Small intestine (tissue), 7 donors: ENCODE measurements around the gene INAFM2. TPM values are rescaled to one million over a fixed set of nuclear protein-coding genes. Genes with fewer than 3 reads are reported as not detected.

ENCODE experiments used
- DNase-seq, 2 donors: peaks; one replicate each; pipeline versions ENCODE4 v3.0.0 to v3.0.0-alpha.2; 2013
- FAIRE-seq: peaks from 2 replicates; lab custom pipeline; 2012; peaks lifted over from hg19 to GRCh38; lab: Jason Lieb, UNC
- H3K27ac ChIP-seq, 3 donors: one replicate each; pipeline ENCODE4 v1.5.1; 2013; ENCODE audit warnings: low read length in 2 of 3, mild to moderate bottlenecking in 2 of 3, control low read depth in 1 of 3, inconsistent platforms in 1 of 3, low read depth in 1 of 3, moderate library complexity in 1 of 3
- H3K27me3 ChIP-seq, 3 donors: one replicate each; pipeline ENCODE4 v1.6.1; 2013; ENCODE audit warnings: low read length in 3 of 3, inconsistent platforms in 1 of 3; ENCODE audit not compliant: control insufficient read depth in 3 of 3, insufficient read depth in 3 of 3
- H3K36me3 ChIP-seq, 3 donors: one replicate each; pipeline ENCODE4 v1.6.1; 2013; ENCODE audit warnings: low read length in 3 of 3, inconsistent platforms in 1 of 3, low read depth in 1 of 3, mild to moderate bottlenecking in 1 of 3, moderate library complexity in 1 of 3; ENCODE audit not compliant: control insufficient read depth in 3 of 3, insufficient read depth in 2 of 3
- H3K4me1 ChIP-seq, 3 donors: one replicate each; pipeline ENCODE4 v1.6.1; 2013; ENCODE audit warnings: low read length in 2 of 3, inconsistent platforms in 1 of 3, low read depth in 1 of 3, mild to moderate bottlenecking in 1 of 3, moderate library complexity in 1 of 3; ENCODE audit not compliant: control insufficient read depth in 3 of 3, insufficient read depth in 2 of 3
- H3K4me3 ChIP-seq, 3 donors: one replicate each; pipeline ENCODE4 v1.5.1; 2013; ENCODE audit warnings: low read length in 3 of 3, control low read depth in 1 of 3, inconsistent platforms in 1 of 3, low read depth in 1 of 3, mild to moderate bottlenecking in 1 of 3, moderate library complexity in 1 of 3
- H3K9me3 ChIP-seq, 2 donors: one replicate each; pipeline ENCODE4 v1.6.1; 2013; ENCODE audit warnings: low read depth in 1 of 2, low read length in 1 of 2; ENCODE audit not compliant: control insufficient read depth in 2 of 2, insufficient read depth in 1 of 2
- WGBS, 3 donors: extraction: QIAGEN DNeasy Blood & Tissue Kit; methylation state at CpG; one replicate each; pipeline ENCODE4 v1.1.7; 2013; 5-methylcytosine and 5-hydroxymethylcytosine counted together
- polyA plus RNA-seq, 4 donors: library from polyadenylated mRNA; stranded (reverse) in 3 of 4; unstranded in 1 of 4; fragments of 200-250 nt in 3 of 4; fragments of 120-200 nt in 1 of 4; gene quantifications; one replicate each; pipeline versions ENCODE4 v1.2.1 to v1.2.3, GENCODE V29; 2013
- donor health status: healthy with polysubstance abuse.
- donor health status: control.
- donor health status: control.
- donor health status: Bipolar disorder and iron deficiency.
- donor health status: healthy.

INAFM2 gene
- polyA plus RNA-seq, 4 donors: 4.7 to 10.6 (median 6.5) TPM

DNA sequence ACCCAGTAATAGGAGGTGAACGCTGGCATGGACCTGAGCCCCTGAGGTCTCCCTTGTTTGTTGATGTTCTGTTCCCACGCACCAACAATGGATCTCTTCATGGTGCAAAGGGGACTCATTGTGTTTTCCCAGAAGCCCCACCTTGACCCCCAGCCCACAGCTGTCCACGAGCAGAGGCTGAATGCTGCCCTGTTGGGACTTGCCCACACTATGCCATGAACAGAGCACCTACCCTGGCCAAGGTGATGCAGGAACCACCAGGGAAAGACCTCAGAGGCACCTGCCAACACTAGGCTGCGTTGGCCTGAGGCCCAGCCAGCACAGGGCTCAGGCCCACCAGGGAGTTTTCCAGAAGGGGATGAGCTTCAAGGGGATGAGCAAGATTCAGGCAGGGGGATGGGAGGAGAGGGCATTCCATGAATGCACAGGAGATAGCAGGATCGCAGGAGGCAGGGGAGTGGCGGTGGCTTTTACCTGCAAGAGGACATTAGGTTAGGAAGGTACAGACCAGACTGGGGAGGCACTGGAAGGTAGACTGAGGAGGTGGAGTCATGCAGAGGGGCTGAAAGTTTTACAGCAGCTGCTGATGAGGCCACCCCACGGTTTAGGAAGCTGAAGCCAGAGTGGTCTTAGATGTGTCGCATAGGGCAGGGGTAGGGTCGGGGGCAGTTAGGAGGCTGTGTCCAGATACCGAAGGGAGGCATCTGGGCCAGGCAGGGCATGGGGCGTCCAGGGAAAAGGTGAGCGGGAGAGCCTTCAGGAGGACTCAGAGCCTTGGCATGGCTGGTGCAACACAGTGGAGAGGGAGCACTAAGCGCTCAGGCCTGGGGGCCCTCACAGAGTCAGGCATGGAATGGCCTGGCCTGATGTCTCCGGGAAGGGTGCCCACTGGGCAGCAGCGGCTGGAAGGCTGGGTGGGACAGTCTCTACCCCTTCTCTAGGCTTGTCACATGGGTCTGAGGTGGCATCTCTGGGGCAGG, 23.4 kb downstream of the INAFM2 start:
- Histone ChIP-seq H3K27ac (peak overlapping the region; percentile 90 to 99 (median 97)), H3K4me1 (peaks cover 10 to 83% (median 10%) of the 10 kb centered on the region in 3 donors), H3K4me3 (peak overlapping the region in 1 of 3 donors; percentile 5), H3K27me3 (no peaks in the 10 kb centered on the region), H3K9me3 (no peaks in the 10 kb centered on the region), H3K36me3 (no peaks in the 10 kb centered on the region)
- WGBS, 3 donors: 50 to 75% (median 69%) methylated on average over 15 of the region's 15 CpGs
- DNase-seq (peak; percentile 47 to 58), FAIRE-seq (no peak)

DNA sequence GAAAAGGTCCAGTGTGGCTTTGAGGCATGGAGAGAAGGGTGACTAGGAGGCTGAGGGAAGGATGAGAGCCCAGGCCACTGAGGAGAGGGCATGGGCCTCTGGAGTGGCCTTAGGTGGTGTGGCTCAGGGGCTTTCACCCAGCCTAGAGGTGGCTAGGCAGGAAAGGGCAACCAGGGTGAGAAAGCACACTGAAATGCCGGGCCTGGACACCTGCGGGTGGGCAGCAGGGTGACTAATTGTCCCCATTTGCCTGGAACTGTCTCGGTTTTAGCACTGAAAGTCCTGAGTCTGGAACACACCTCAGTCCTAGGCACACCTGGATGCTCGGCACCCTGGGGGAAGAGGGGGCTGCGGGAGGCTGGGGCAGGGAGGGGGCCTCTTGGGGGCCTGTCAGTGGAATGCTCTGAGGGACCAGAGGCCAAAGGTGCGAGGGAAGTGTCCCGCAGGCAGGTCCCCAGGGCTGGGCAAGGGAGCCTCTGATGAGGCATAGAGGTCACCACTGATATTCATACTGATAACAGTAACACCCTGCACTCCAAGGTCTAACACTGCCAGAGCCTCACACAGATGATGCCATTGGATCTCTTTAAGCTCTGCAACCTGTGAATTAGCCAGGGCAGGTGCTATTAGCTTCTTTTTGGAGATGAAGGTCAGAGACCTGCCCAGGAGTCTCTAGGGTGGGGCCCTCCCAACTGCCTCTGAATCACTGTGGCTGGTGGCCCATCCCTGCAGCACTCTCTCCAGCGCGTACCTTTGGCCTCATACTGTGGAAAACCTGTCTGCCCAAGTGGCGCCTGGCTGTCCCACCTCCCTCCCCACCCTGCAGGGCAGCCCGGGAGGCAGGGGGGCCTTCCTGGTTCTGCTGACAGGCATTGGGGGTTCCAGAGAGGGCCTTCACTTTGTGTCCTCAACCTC, 24.3 kb downstream of the INAFM2 start:
- Histone ChIP-seq H3K4me1 (peaks cover 10 to 78% (median 10%) of the 10 kb centered on the region in 3 donors), H3K4me3 (no peak overlapping the region), H3K27ac (peak overlapping the region; percentile 90 to 99 (median 97)), H3K36me3 (peaks cover 0 to 7% (median 0%) of the 10 kb centered on the region in 3 donors), H3K9me3 (no peaks in the 10 kb centered on the region), H3K27me3 (no peaks in the 10 kb centered on the region)
- DNase-seq (peak; percentile 92 to 98), FAIRE-seq (no peak)
- WGBS, 3 donors: 15 to 63% (median 35%) methylated on average over 10 to 11 of the region's 11 CpGs

DNA sequence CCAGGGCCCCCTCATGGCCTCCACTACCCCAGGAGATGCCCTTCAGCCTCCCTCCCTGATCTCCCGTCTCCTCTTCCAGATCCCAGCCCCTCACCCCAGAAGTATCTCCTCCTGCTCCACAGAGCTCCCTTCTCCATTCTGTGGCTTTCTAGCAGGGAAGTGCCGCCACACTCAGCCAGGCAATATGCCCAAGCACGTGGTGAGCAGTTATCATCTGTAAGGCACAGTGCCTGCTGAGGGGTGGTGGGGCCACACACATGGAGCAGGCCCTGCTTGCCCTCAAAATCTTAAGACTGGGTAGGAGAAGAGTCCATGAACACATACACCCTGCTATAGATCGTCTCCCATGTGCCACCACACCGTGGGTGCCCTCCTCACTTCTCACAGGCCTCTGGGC, 25.0 kb downstream of the INAFM2 start:
- Histone ChIP-seq H3K9me3 (no peaks in the 10 kb centered on the region), H3K4me3 (no peak overlapping the region), H3K4me1 (peaks cover 10 to 77% (median 10%) of the 10 kb centered on the region in 3 donors), H3K27me3 (no peaks in the 10 kb centered on the region), H3K36me3 (peaks cover 0 to 13% (median 4%) of the 10 kb centered on the region in 3 donors), H3K27ac (peak overlapping the region; percentile 90 to 99 (median 97))
- 29 to 69% (median 50%) methylated on average over 5 of the region's 5 CpGs for WGBS, 3 donors
- FAIRE-seq: no peak
- DNase-seq: no peak

DNA sequence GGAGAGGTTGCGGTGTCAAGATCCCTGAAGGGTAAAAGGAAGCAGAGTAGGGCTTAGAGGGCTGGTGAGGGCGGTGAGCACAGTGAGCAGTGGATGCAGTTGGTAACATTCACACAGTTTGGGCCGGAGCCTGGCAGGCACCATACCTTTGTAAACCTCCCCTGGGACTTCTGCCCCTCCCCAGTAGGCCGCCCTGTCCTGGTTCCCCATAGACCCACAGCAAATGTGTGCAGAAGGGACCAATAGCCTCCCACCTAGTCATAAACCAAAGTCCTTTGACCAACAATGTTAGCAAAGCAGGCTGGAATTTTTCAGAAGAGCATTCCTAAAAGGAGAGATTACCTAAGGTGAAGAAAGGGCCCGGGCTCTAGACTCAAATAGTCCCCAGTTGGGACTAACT, 25.7 kb downstream of the INAFM2 start:
- Histone ChIP-seq H3K4me1 (peaks cover 10 to 77% (median 10%) of the 10 kb centered on the region in 3 donors), H3K27me3 (no peaks in the 10 kb centered on the region), H3K27ac (peak overlapping the region; percentile 90 to 99 (median 97)), H3K9me3 (no peaks in the 10 kb centered on the region), H3K36me3 (peaks cover 0 to 20% (median 7%) of the 10 kb centered on the region in 3 donors), H3K4me3 (no peak overlapping the region)
- DNase-seq: peak; percentile 83 to 87
- no peak for FAIRE-seq
- 41 to 68% (median 59%) methylated on average over 5 of the region's 5 CpGs for WGBS, 3 donors

DNA sequence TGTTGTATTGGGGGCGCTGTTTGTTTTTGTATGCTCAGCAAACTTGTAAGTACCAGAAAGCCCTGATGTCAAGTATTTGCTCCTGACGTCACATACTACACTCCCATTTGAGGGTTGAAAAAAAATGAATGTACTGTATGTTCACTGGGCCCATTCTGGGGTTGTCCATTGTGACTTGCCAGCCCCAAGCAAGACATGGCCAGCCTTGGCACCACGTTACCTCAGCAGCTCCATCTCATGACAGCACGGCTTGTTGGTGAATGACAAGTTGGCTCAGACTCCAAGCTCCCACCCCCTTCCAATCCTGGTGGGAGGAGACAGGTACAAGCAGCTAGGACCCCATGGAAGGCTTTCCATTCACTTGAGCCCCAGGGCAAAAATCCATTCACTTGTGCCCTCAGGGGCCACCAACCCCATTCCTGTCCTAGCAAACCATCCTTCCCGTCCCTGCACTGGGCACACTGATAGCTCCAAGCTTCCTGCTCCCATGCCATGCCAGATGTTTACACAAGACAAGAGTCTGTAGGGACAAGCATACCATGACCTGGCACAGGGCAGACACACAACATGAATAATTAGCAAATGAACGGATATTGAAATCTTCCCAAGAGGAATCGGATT, 28.9 kb downstream of the INAFM2 start:
- peak; percentile 54 to 60 for DNase-seq
- Histone ChIP-seq H3K27ac (peak overlapping the region; percentile 85 to 97 (median 90)), H3K4me3 (peak overlapping the region; percentile 1 to 64 (median 60)), H3K27me3 (no peaks in the 10 kb centered on the region), H3K36me3 (peaks cover 0 to 50% (median 23%) of the 10 kb centered on the region in 3 donors), H3K9me3 (no peaks in the 10 kb centered on the region), H3K4me1 (peaks cover 6 to 70% (median 7%) of the 10 kb centered on the region in 3 donors)
- WGBS, 3 donors: 15 to 63% (median 38%) methylated on average over 7 of the region's 7 CpGs
- no peak for FAIRE-seq

DNA sequence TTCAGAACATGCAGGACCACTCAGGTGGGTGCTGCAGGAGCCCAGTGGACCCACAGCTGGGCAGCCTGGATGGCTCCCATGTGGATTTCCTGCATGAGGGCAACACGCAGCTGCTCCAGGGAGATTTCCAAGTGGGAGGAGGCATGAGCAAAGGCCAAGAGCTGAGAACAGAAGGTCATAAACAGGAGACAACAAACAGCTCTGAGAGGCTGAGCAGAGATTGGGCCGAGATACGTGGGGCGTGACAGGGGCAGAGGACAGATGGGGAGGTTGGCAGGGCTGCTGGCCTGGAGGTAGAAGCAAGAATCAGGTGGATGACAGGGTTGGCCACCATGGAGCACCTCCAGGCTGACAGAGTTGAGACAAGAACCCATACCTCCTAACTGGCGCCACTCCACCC, 30.2 kb downstream of the INAFM2 start:
- peaks cover 3 to 67% (median 5%) of the 10 kb centered on the region in 3 donors for H3K4me1 ChIP-seq
- peaks cover 0 to 50% (median 23%) of the 10 kb centered on the region in 3 donors for H3K36me3 ChIP-seq
- 16 to 59% (median 51%) methylated on average over 5 of the region's 5 CpGs for WGBS, 3 donors
- DNase-seq (peak; percentile 90 to 97), FAIRE-seq (no peak)
- H3K27ac ChIP-seq: peak overlapping the region; percentile 90 to 97 (median 92)
- peak overlapping the region in 2 of 3 donors; percentile 60 to 64 for H3K4me3 ChIP-seq
- no peaks in the 10 kb centered on the region for H3K9me3 ChIP-seq
- H3K27me3 ChIP-seq: peaks cover 0 to under 1% (median 0%) of the 10 kb centered on the region in 3 donors

DNA sequence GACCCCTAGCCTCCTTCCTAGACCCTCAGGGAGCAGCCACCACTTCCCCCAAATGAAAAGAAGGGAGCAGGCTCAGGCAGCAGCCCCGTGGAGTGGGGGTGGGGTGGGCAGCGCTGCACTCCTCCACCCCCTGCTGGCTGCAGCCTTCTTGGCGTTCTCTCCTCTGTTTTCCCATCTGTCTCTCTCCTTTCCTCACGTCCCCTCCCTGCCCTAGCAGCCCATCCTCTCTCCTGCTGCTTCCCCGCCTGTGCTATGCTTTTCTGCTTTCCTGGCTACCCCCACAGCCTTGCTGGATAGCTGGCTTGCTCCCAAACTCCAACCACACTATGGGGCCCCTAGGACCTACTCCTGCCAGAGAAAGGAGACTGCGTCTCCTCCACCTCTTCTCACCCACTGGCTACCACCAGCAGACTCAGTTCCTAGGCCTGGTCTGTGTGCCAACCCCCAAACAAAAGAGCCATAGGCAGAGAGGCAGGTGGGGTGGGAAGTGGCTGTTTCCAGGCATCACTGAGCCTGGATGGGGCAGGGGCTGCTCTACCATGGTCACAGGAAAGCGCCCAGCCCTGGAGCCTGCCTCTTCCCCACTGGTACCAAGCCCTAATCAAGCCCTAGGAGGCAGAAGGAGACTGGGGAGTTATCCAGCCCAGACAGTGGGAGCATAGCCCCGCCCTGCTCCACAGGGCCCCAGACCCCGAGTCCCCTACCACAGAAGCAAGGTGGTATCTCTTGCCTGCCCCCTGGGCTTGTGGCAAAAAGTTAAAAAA, 31.1 kb downstream of the INAFM2 start:
- Histone ChIP-seq H3K9me3 (no peaks in the 10 kb centered on the region), H3K27me3 (peaks cover 0 to 8% (median 0%) of the 10 kb centered on the region in 3 donors), H3K4me1 (peaks cover 0 to 60% (median 3%) of the 10 kb centered on the region in 3 donors), H3K4me3 (peak overlapping the region in 2 of 3 donors; percentile 60 to 64), H3K27ac (peak overlapping the region; percentile 90 to 97 (median 92)), H3K36me3 (peaks cover 0 to 50% (median 23%) of the 10 kb centered on the region in 3 donors)
- FAIRE-seq (no peak), DNase-seq (peak in 1 of 2 donors; percentile 45)
- WGBS, 3 donors: 33 to 41% (median 38%) methylated on average over 9 of the region's 9 CpGs
